Adrenal gland (tissue), 12 donors: ENCODE measurements around the gene RAB9A. TPM values are rescaled to one million over a fixed set of nuclear protein-coding genes. Genes with fewer than 3 reads are reported as not detected.
"Not testable (repeated sequence)": the region's sequence is repeated elsewhere in the genome, so short reads cannot be mapped to it uniquely, and the experiment has no call there.

ENCODE experiments used
- DNase-seq, 7 donors: peaks; one replicate each; pipeline ENCODE4 v3.0.0-alpha.2; 2019 to 2020
- H3K27ac ChIP-seq, 5 donors: fragments of 200-600 bp; sonication (generic) in 4 of 5; 1 replicate in 3 of 5; 2 replicates in 2 of 5; pipeline versions ENCODE4 v1.5.1 to v1.8.0; 2016 to 2020; ENCODE audit warnings: mild to moderate bottlenecking in 1 of 5
- H3K27me3 ChIP-seq: fragments of 200-600 bp; 2 replicates; pipeline ENCODE4 v1.8.0; 2021
- H3K36me3 ChIP-seq, 2 donors: fragments of 200-600 bp; replicated peaks in 1 of 2; 1 replicate in 1 of 2; 2 replicates in 1 of 2; pipeline versions ENCODE4 v1.5.1 to v1.8.0; 2018 to 2022
- H3K4me1 ChIP-seq, 2 donors: fragments of 200-600 bp; replicated peaks in 1 of 2; 1 replicate in 1 of 2; 2 replicates in 1 of 2; pipeline versions ENCODE4 v1.5.1 to v1.8.0; 2018 to 2021
- H3K4me3 ChIP-seq, 4 donors: fragments of 200-600 bp; sonication (generic) in 3 of 4; one replicate each; pipeline ENCODE4 v1.5.1; 2016 to 2018
- H3K9me3 ChIP-seq, 3 donors: fragments of 200-600 bp; sonication (generic) in 1 of 3; replicated peaks in 1 of 3; 1 replicate in 2 of 3; 2 replicates in 1 of 3; pipeline versions ENCODE4 v1.5.1 to v1.8.0; 2016 to 2021
- POLR2A ChIP-seq, 2 donors: fragments of 450-650 bp; IDR thresholded peaks; one replicate each; pipeline ENCODE4 v1.6.1; 2017; ENCODE audit warnings: antibody characterized with exemption in 2 of 2, mild to moderate bottlenecking in 2 of 2, moderate library complexity in 1 of 2
- WGBS, 4 donors: extraction: QIAGEN DNeasy Blood & Tissue Kit in 2 of 4; methylation state at CpG; one replicate each; pipeline versions ENCODE4 v1.1.5 to v1.1.7; 2013 to 2017; 5-methylcytosine and 5-hydroxymethylcytosine counted together
- intact Hi-C, 2 donors: fragments of 100-400 bp; cut with DNase I; formaldehyde crosslinking; loops; one replicate each; pipeline versions ENCODE4 v1.14.1 to v1.15.0; 2022 to 2023
- polyA plus RNA-seq, 3 donors: library from polyadenylated mRNA; stranded (reverse); fragments of 200-250 nt in 2 of 3; fragments of 350-450 nt in 1 of 3; fragmentation: Illumina TruSeq in 1 of 3; extraction: RNeasy Lipid Tissue Mini Kit (QIAGEN cat#74804) in 1 of 3; gene quantifications; one replicate each; pipeline ENCODE4 v1.2.3, GENCODE V29; 2013 to 2014
- total RNA-seq, 9 donors: library from RNA; depleted of rRNA in 4 of 9; stranded (reverse); fragments of >200 nt in 4 of 9; fragments of 120-200 nt in 1 of 9; fragmentation: NEBNext Ultra II Directional in 1 of 9; extraction: Animal tissue kit (Norgen Biotek cat#: 25700) in 1 of 9; gene quantifications; one replicate each; pipeline versions ENCODE4 v1.1.0 to v1.2.4, GENCODE V29; 2013 to 2023
- TF ChIP-seq, protein P1 (sequence below), 6 experiments: fragments of 450-650 bp in 4 of 6; fragments of 200-600 bp in 2 of 6; sonication (generic) in 1 of 6; IDR thresholded peaks; 1 replicate in 5 of 6; 2 replicates in 1 of 6; pipeline versions ENCODE4 v1.5.1 to v1.8.0; 2016 to 2021; ENCODE audit warnings: antibody characterized with exemption in 6 of 6, mild to moderate bottlenecking in 2 of 6, moderate library complexity in 1 of 6
- donor health status: healthy with polysubstance abuse.
- donor health status: Bipolar disorder and iron deficiency.
- donor health status: DM: yes; HTN: yes; CAD: no.
- donor health status: DM: no; HTN: no; CAD: no.
- donor health status: DM: no; HTN: no; CAD: no.
- donor health status: DM: yes; HTN: yes; CAD: no.

The RAB9A gene
- total and polyA plus RNA-seq, 12 donors: 23.8 to 153 (median 66.9) TPM

DNA sequence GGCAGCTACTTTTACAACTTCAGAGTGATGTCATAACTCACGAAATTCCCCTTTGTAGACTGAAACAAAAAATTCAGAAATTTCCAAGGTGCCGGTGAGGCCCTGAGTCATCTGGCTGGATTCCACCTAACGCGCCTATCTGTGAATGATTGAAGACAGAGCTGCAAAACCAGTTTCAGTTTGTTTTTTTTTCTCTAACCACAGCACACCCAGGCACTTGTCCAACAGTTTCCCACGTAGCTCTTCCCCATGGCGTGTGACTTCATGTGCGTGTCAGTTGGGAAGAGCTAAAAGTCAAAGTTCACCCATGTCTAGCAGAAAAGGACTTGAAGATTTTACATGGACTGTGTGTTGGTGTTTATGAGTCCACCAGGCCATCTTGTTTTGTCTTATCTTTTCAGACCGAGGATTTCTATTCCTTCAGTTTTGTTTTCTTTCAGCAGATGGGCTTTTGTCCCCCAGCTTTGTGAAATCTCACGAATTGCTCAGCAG is 19.6 kb upstream of the RAB9A start:
- WGBS, 4 donors: 11 to 36% (median 24%) methylated on average over 6 to 9 of the region's 9 CpGs
- H3K27ac ChIP-seq: peak overlapping the region in 3 of 5 donors; percentile 39 to 69 (median 49)
- DNase-seq: peak; percentile 67 to 87 (median 82)
- no peaks in the 10 kb centered on the region for H3K9me3 ChIP-seq
- H3K27me3 ChIP-seq: peaks cover 4% of the 10 kb centered on the region
- no peak overlapping the region for H3K4me3 ChIP-seq
- H3K36me3 ChIP-seq: no peaks in the 10 kb centered on the region
- TF ChIP-seq, protein P1, sequence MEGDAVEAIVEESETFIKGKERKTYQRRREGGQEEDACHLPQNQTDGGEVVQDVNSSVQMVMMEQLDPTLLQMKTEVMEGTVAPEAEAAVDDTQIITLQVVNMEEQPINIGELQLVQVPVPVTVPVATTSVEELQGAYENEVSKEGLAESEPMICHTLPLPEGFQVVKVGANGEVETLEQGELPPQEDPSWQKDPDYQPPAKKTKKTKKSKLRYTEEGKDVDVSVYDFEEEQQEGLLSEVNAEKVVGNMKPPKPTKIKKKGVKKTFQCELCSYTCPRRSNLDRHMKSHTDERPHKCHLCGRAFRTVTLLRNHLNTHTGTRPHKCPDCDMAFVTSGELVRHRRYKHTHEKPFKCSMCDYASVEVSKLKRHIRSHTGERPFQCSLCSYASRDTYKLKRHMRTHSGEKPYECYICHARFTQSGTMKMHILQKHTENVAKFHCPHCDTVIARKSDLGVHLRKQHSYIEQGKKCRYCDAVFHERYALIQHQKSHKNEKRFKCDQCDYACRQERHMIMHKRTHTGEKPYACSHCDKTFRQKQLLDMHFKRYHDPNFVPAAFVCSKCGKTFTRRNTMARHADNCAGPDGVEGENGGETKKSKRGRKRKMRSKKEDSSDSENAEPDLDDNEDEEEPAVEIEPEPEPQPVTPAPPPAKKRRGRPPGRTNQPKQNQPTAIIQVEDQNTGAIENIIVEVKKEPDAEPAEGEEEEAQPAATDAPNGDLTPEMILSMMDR (IDR thresholded peaks at IDR 0.05): no peak
- no peak for TF ChIP-seq POLR2A (IDR thresholded peaks at IDR 0.05)
- peaks cover 0 to 13% of the 10 kb centered on the region in 2 donors for H3K4me1 ChIP-seq
- intact Hi-C loops: no loop called here

DNA sequence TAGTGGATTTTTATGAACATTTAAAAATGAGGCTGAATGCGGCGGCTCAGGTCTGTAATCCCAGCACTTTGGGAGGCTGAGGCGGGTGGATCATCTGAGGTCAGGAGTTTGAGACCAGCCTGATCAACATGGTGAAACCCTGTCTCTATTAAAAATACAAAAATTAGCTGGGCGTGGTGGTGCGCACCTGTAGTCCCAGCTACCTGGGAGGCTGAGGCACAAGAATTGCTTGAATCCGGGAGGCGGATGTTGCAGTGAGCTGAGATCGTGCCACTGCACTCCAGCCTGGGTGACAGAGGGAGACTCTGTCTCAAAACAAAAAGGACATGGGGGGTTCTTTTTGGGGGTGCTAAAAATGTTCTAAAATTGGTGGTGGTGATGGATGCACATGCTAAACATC is 19.2 kb upstream of the RAB9A start:
- WGBS, 4 donors: 94 to 97% (median 96%) methylated on average over 8 of the region's 8 CpGs
- H3K27ac ChIP-seq: peak overlapping the region in 3 of 5 donors; percentile 39 to 69 (median 49)
- DNase-seq, intact Hi-C loops, H3K4me3 ChIP-seq, H3K36me3 ChIP-seq, H3K9me3 ChIP-seq, H3K27me3 ChIP-seq: not testable (repeated sequence)
- H3K4me1 ChIP-seq: peaks cover 0 to 13% of the 10 kb centered on the region in 2 donors

DNA sequence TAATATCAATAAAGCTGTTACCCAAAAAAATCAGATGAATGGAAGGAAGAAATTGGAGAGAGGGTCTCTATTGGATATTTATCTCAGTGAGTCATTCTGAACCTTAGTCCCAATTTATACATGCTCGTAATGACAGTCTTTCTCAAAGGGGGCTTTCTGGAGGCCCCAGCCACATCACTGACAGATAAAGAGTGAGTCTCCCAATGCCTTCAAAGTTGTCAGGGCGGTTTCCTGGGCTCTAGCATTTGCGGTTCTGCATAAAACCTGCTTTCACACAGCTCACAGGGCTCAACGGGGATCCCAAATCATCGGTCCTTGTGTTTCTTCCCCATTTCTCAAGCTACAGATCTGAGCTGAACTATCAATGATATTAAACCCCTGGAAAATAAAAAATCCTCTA is 18.7 kb upstream of the RAB9A start:
- DNase-seq: no peak
- H3K27me3 ChIP-seq: peaks cover 4% of the 10 kb centered on the region
- intact Hi-C loops: no loop called here
- no peak overlapping the region for H3K4me3 ChIP-seq
- TF ChIP-seq, protein P1 (IDR thresholded peaks at IDR 0.05): no peak
- TF ChIP-seq POLR2A (IDR thresholded peaks at IDR 0.05): no peak
- no peaks in the 10 kb centered on the region for H3K36me3 ChIP-seq
- peaks cover 0 to 13% of the 10 kb centered on the region in 2 donors for H3K4me1 ChIP-seq
- 79 to 97% (median 89%) methylated on average over 5 of the region's 5 CpGs for WGBS, 4 donors
- no peaks in the 10 kb centered on the region for H3K9me3 ChIP-seq
- no peak overlapping the region for H3K27ac ChIP-seq

DNA sequence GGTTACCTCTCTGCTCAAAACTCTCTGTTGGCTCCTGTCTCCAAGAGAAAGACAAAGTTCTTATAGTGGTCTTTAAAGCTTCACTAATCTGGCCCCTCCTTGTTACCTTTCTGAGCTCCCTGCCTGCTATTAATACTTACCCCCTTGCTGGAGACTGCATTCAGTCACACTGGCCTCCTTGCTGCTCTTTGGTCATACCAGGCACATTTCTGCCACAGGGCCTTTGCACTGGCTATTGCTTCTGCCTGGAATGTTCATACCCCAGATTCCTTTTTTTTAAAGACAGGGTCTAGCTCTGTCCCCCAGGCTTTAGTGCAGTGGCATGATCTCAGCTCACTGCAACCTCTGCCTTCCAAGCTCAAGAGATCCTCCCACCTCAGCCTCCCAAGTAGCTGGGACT is 15.9 kb upstream of the RAB9A start:
- peaks cover 4% of the 10 kb centered on the region for H3K27me3 ChIP-seq
- no peak overlapping the region for H3K27ac ChIP-seq
- H3K9me3 ChIP-seq: no peaks in the 10 kb centered on the region
- no peaks in the 10 kb centered on the region for H3K36me3 ChIP-seq
- DNase-seq: no peak
- peaks cover 0 to 3% of the 10 kb centered on the region in 2 donors for H3K4me1 ChIP-seq
- intact Hi-C loops: no loop called here
- H3K4me3 ChIP-seq: no peak overlapping the region
- TF ChIP-seq POLR2A (IDR thresholded peaks at IDR 0.05): no peak
- TF ChIP-seq, protein P1 (IDR thresholded peaks at IDR 0.05): no peak

DNA sequence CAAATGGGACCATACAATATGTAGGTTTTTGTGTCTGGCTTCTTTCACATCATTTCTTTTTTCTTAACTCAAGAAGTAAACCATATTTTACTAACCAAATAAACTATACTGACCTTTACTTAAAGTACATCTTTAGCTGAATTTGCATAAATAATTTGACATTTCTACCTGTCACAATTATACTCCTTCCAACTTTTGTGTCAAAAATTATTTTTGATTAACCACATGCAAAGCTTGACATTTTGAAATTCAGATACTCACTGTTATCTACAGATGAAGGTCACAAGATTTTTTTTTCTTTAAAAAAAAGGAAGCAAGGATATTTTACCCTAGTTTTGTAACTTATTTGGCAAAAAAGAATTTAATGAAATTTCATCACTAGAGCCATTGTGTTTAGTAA is 12.0 kb upstream of the RAB9A start:
- no peak overlapping the region for H3K4me3 ChIP-seq
- H3K9me3 ChIP-seq: no peaks in the 10 kb centered on the region
- H3K36me3 ChIP-seq: no peaks in the 10 kb centered on the region
- H3K4me1 ChIP-seq: no peaks in the 10 kb centered on the region
- H3K27me3 ChIP-seq: peaks cover 4% of the 10 kb centered on the region
- intact Hi-C loops: no loop called here
- no peak for TF ChIP-seq POLR2A (IDR thresholded peaks at IDR 0.05)
- TF ChIP-seq, protein P1 (IDR thresholded peaks at IDR 0.05): no peak
- DNase-seq: no peak
- no peak overlapping the region for H3K27ac ChIP-seq

DNA sequence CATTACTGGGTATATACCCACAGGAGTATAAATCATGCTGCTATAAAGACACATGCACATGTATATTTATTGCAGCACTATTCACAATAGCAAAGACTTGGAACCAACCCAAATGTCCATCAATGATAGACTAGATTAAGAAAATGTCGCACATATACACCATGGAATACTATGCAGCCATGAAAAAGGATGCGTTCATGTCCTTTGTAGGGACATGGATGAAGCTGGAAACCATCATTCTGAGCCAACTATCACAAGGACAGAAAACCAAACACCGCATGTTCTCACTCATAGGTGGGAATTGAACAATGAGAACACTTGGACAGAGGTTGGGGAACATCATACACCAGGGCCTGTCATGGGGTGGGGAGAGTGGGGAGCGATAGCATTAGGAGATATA is 9.2 kb upstream of the RAB9A start:
- DNase-seq, H3K27ac ChIP-seq, H3K4me3 ChIP-seq, intact Hi-C loops, H3K4me1 ChIP-seq, H3K9me3 ChIP-seq, H3K36me3 ChIP-seq, H3K27me3 ChIP-seq: not testable (repeated sequence)
- 88 to 98% (median 94%) methylated on average over 3 to 4 of the region's 4 CpGs for WGBS, 4 donors
